Type B pancreatic cell (in vitro differentiated cells): ENCODE results near the gene SERPINI1. TPM values are rescaled to one million over a fixed set of nuclear protein-coding genes. Genes with fewer than 3 reads are reported as not detected.

Experiments used
- DNase-seq: peaks from one replicate; pipeline ENCODE4 v3.0.0; 2021; ENCODE audit warnings: mixed read lengths; ENCODE audit not compliant: unreplicated experiment; ENCODE audit errors: extremely low spot score
- H3K27ac Mint-ChIP-seq: 2 replicates; pipeline ENCODE4 v1.8.0; 2021; ENCODE audit warnings: mild to moderate bottlenecking, mixed read lengths
- H3K27me3 Mint-ChIP-seq: 2 replicates; pipeline ENCODE4 v1.8.0; 2021; ENCODE audit warnings: mixed read lengths
- H3K36me3 Mint-ChIP-seq: 2 replicates; pipeline ENCODE4 v1.8.0; 2021; ENCODE audit warnings: mixed read lengths
- H3K4me1 Mint-ChIP-seq: one replicate; pipeline ENCODE4 v1.8.0; 2021; ENCODE audit warnings: mixed read lengths; ENCODE audit not compliant: unreplicated experiment
- H3K4me3 Mint-ChIP-seq: 2 replicates; pipeline ENCODE4 v1.8.0; 2021; ENCODE audit warnings: mild to moderate bottlenecking, mixed read lengths
- H3K9me3 Mint-ChIP-seq: 2 replicates; pipeline ENCODE4 v1.8.0; 2021; ENCODE audit warnings: mixed read lengths
- CTCF ChIP-seq: fragments of 200-600 bp; sonication (generic); conservative IDR thresholded peaks from 2 replicates; pipeline ENCODE4 v1.5.0; 2021; ENCODE audit warnings: antibody characterized with exemption, mild to moderate bottlenecking
- total RNA-seq: library from RNA; stranded (reverse); gene quantifications from 2 replicates; pipeline ENCODE4 v1.2.1, GENCODE V29; 2021; ENCODE audit warnings: low replicate concordance

Gene SERPINI1
- total RNA-seq, 1 donor from 2014 or later = 27.2 TPM

- Mint-ChIP-seq H3K27me3 (peaks cover 3% of the 10 kb centered on the region), H3K9me3 (no peaks in the 10 kb centered on the region), H3K36me3 (no peaks in the 10 kb centered on the region), H3K4me3 (no peak overlapping the region), H3K27ac (no peak overlapping the region), H3K4me1 (peaks cover 5% of the 10 kb centered on the region)
- DNase-seq = no peak
- no peak for TF ChIP-seq CTCF
Measured at GRCh38 chr3:167872032-167872431, 136.5 kb downstream of the SERPINI1 start.

- no peaks in the 10 kb centered on the region for H3K9me3 Mint-ChIP-seq
- peaks cover 3% of the 10 kb centered on the region for H3K27me3 Mint-ChIP-seq
- H3K36me3 Mint-ChIP-seq = no peaks in the 10 kb centered on the region
- TF ChIP-seq CTCF = peak; percentile 53
- no peak overlapping the region for H3K27ac Mint-ChIP-seq
- no peak overlapping the region for H3K4me3 Mint-ChIP-seq
- no peak for DNase-seq
- H3K4me1 Mint-ChIP-seq = peaks cover 5% of the 10 kb centered on the region
Measured at GRCh38 chr3:167872941-167873340, 137.4 kb downstream of the SERPINI1 start.

- no peak for TF ChIP-seq CTCF
- Mint-ChIP-seq H3K27ac (no peak overlapping the region), H3K27me3 (peaks cover 3% of the 10 kb centered on the region)
Measured at GRCh38 chr3:167874671-167875372, 139.3 kb downstream of the SERPINI1 start.

More at GRCh38 chr3:167874671-167875372, 139.3 kb downstream of the SERPINI1 start:
- Mint-ChIP-seq H3K4me1 (peaks cover 5% of the 10 kb centered on the region), H3K36me3 (no peaks in the 10 kb centered on the region), H3K9me3 (no peaks in the 10 kb centered on the region), H3K4me3 (no peak overlapping the region)
- no peak for DNase-seq

Other genes starting within 250 kb of the SERPINI1 start
- gene WDR49, start 81.8 kb upstream of the SERPINI1 start, total RNA-seq = 0.48 and 1.2 TPM in 2 replicates
- gene PDCD10, start 829 bp upstream of the SERPINI1 start, total RNA-seq = 43.3 and 58.9 TPM in 2 replicates